SU-DHL-6 (cell line): Measurements from ENCODE around the gene MAN2A2.

Experiments used
- H2AFZ ChIP-seq: fragments of 200-600 bp; sonication (generic); 2 replicates; pipeline ENCODE4 v1.6.1; 2014; ENCODE audit warnings: low read depth, mild to moderate bottlenecking, moderate library complexity, mixed read lengths, antibody characterized with exemption, low read length; ENCODE audit not compliant: severe bottlenecking
- H3F3A ChIP-seq: fragments of 200-600 bp; shearing (Covaris generic); 2 replicates; pipeline ENCODE4 v1.6.0; 2016; ENCODE audit warnings: antibody characterized with exemption, mild to moderate bottlenecking; ENCODE audit not compliant: insufficient read depth
- H3K27ac ChIP-seq: fragments of 200-600 bp; sonication (generic); 2 replicates; pipeline ENCODE4 v1.5.1; 2016; ENCODE audit warnings: low read depth, mild to moderate bottlenecking, low read length, moderate library complexity, mixed read lengths
- H3K27me3 ChIP-seq: fragments of 200-600 bp; sonication (generic), shearing (Covaris generic); 2 replicates; pipeline ENCODE4 v1.6.0; 2014; ENCODE audit warnings: mild to moderate bottlenecking, low read length
- H3K36me3 ChIP-seq: fragments of 200-600 bp; sonication (generic); 2 replicates; pipeline ENCODE4 v1.6.1; 2014; ENCODE audit warnings: mild to moderate bottlenecking, low read length, mixed read lengths
- H3K4me2 ChIP-seq: fragments of 300-600, 200-600 bp; shearing (Covaris generic), sonication (generic); 2 replicates; pipeline ENCODE4 v1.6.0; 2014; ENCODE audit warnings: low read length, low read depth, mild to moderate bottlenecking; ENCODE audit not compliant: poor library complexity, severe bottlenecking
- H3K4me3 ChIP-seq: fragments of 200-600 bp; sonication (generic); 2 replicates; pipeline ENCODE4 v1.5.1; 2014; ENCODE audit warnings: antibody characterized with exemption, low read length, mild to moderate bottlenecking, mixed read lengths; ENCODE audit not compliant: insufficient read depth, poor library complexity, severe bottlenecking
- H3K79me2 ChIP-seq: fragments of 200-600 bp; sonication (generic); 2 replicates; pipeline ENCODE4 v1.6.1; 2014; ENCODE audit warnings: mild to moderate bottlenecking, low read length, moderate library complexity; ENCODE audit not compliant: insufficient read depth
- H3K9ac ChIP-seq: fragments of 200-600 bp; sonication (generic); 2 replicates; pipeline ENCODE4 v1.7.0; 2014; ENCODE audit warnings: mild to moderate bottlenecking, low read length
- H3K9me2 ChIP-seq: fragments of 200-600 bp; sonication (generic); replicated peaks from 2 replicates; pipeline ENCODE4 v1.6.1; 2014; ENCODE audit warnings: low read length; ENCODE audit not compliant: insufficient read depth
- H3K9me3 ChIP-seq: fragments of 200-600 bp; sonication (generic); 2 replicates; pipeline ENCODE4 v1.6.1; 2014; ENCODE audit warnings: low read length, mixed read lengths; ENCODE audit not compliant: insufficient read depth
- H4K20me1 ChIP-seq: fragments of 200-600 bp; sonication (generic); 2 replicates; pipeline ENCODE4 v1.6.1; 2014; ENCODE audit warnings: low read depth, mild to moderate bottlenecking, antibody characterized with exemption, low read length, moderate library complexity, mixed read lengths
- CTCF ChIP-seq: fragments of 200-600 bp; sonication (generic); IDR thresholded peaks from one replicate; pipeline ENCODE4 v1.5.1; 2017; ENCODE audit warnings: antibody characterized with exemption, mild to moderate bottlenecking, low read length, moderate library complexity; ENCODE audit not compliant: insufficient read depth, poor library complexity, severe bottlenecking
- EZH2phosphoT487 ChIP-seq: fragments of 200-600 bp; sonication (generic), shearing (Covaris generic); conservative IDR thresholded peaks from 2 replicates; pipeline ENCODE4 v1.6.1; 2018; ENCODE audit warnings: mild to moderate bottlenecking, antibody characterized with exemption, low read length, moderate library complexity, mixed read lengths

Gene MAN2A2

GRCh38 chr15:90956274-90957030 lies 53.4 kb downstream of the MAN2A2 start:
- Histone ChIP-seq H4K20me1 (no peaks in the 10 kb centered on the region), H3F3A (peaks cover 22% of the 10 kb centered on the region), H3K36me3 (no peaks in the 10 kb centered on the region), H3K9ac (peak overlapping the region; percentile 87), H3K79me2 (peaks cover 3% of the 10 kb centered on the region; the same call in 1 of the 2 replicates), H3K4me3 (peak overlapping the region; percentile 72), H3K9me2 (no peaks in the 10 kb centered on the region), H3K27ac (peak overlapping the region; percentile 94), H3K27me3 (no peaks in the 10 kb centered on the region), H3K4me2 (peak overlapping the region; percentile 89), H2AFZ (peak overlapping the region; percentile 27), H3K9me3 (no peaks in the 10 kb centered on the region)
- TF ChIP-seq CTCF: peak; percentile 97
- no peak for TF ChIP-seq EZH2phosphoT487

GRCh38 chr15:90957031-90957790 lies 54.1 kb downstream of the MAN2A2 start:
- Histone ChIP-seq H3K4me2 (peak overlapping the region; percentile 89), H4K20me1 (0 out of 2 replicates have a peak, but pooled peaks cover 2% of the 10 kb centered on the region), H3K27ac (no peak overlapping the region)

GRCh38 chr15:90957791-90958190 lies 54.7 kb downstream of the MAN2A2 start:
- no peak for TF ChIP-seq EZH2phosphoT487
- TF ChIP-seq CTCF: no peak
- Histone ChIP-seq H3K27ac (no peak overlapping the region), H3K27me3 (no peaks in the 10 kb centered on the region), H3K4me2 (no peak overlapping the region), H3K9ac (no peak overlapping the region), H3K36me3 (no peaks in the 10 kb centered on the region), H2AFZ (no peak overlapping the region), H3K4me3 (no peak overlapping the region), H3K79me2 (peaks cover 3% of the 10 kb centered on the region; the same call in 1 of the 2 replicates), H3K9me3 (no peaks in the 10 kb centered on the region), H3F3A (peaks cover 29% of the 10 kb centered on the region), H3K9me2 (no peaks in the 10 kb centered on the region), H4K20me1 (0 out of 2 replicates have a peak, but pooled peaks cover 4% of the 10 kb centered on the region)

More at GRCh38 chr15:90957031-90957790, 54.1 kb downstream of the MAN2A2 start:
- Histone ChIP-seq H3F3A (peaks cover 24% of the 10 kb centered on the region), H3K36me3 (no peaks in the 10 kb centered on the region), H2AFZ (no peak overlapping the region), H3K9ac (no peak overlapping the region), H3K79me2 (peaks cover 3% of the 10 kb centered on the region; the same call in 1 of the 2 replicates), H3K27me3 (no peaks in the 10 kb centered on the region), H3K9me2 (no peaks in the 10 kb centered on the region), H3K9me3 (no peaks in the 10 kb centered on the region), H3K4me3 (no peak overlapping the region)
- TF ChIP-seq EZH2phosphoT487: no peak
- no peak for TF ChIP-seq CTCF
